CD14-positive monocyte (primary cell): ENCODE measurements around the gene MAP3K7CL. TPM values are rescaled to one million over a fixed set of nuclear protein-coding genes. Genes with fewer than 3 reads are reported as not detected.

Experiments used
- DNase-seq, 3 donors: peaks; one replicate each; pipeline ENCODE4 v3.0.0-alpha.2; 2011 to 2022
- H2AFZ ChIP-seq: 2 replicates; pipeline ENCODE4 v1.6.0; 2012; ENCODE audit warnings: mild to moderate bottlenecking, low read depth, low read length, inconsistent platforms; ENCODE audit not compliant: insufficient read depth, poor library complexity, severe bottlenecking
- H3K27ac ChIP-seq, 2 donors: 1 replicate in 1 of 2; 2 replicates in 1 of 2; pipeline ENCODE4 v1.5.1; 2012 to 2013; ENCODE audit warnings: low read length in 2 of 2, control low read depth in 1 of 2, inconsistent platforms in 1 of 2, low read depth in 1 of 2, mild to moderate bottlenecking in 1 of 2
- H3K27me3 ChIP-seq, 2 donors: one replicate each; pipeline versions ENCODE4 v1.6.0 to v1.6.1; 2011 to 2013; ENCODE audit warnings: low read length in 2 of 2; ENCODE audit not compliant: control insufficient read depth in 2 of 2, insufficient read depth in 2 of 2
- H3K36me3 ChIP-seq, 2 donors: replicated peaks in 1 of 2; 1 replicate in 1 of 2; 2 replicates in 1 of 2; pipeline versions ENCODE4 v1.5.1 to v1.6.1; 2012 to 2013; ENCODE audit warnings: low read length in 2 of 2, control low read depth in 1 of 2, inconsistent platforms in 1 of 2, mild to moderate bottlenecking in 1 of 2; ENCODE audit not compliant: insufficient read depth in 2 of 2, control insufficient read depth in 1 of 2
- H3K4me1 ChIP-seq, 2 donors: 1 replicate in 1 of 2; 2 replicates in 1 of 2; pipeline versions ENCODE4 v1.5.1 to v1.6.1; 2012 to 2013; ENCODE audit warnings: low read length in 2 of 2, control low read depth in 1 of 2, inconsistent platforms in 1 of 2, mild to moderate bottlenecking in 1 of 2, moderate library complexity in 1 of 2; ENCODE audit not compliant: insufficient read depth in 2 of 2, control insufficient read depth in 1 of 2
- H3K4me2 ChIP-seq: replicated peaks from 2 replicates; pipeline ENCODE3; 2012; ENCODE audit warnings: low read length, moderate library complexity, mild to moderate bottlenecking; ENCODE audit not compliant: poor library complexity, severe bottlenecking; ENCODE audit errors: extremely low read depth
- H3K4me3 ChIP-seq, 3 experiments: fragments of 200-600 bp in 1 of 3; sonication (generic) in 1 of 3; replicated peaks in 1 of 3; 1 replicate in 2 of 3; 2 replicates in 1 of 3; pipeline ENCODE4 v1.5.1; 2011 to 2013; ENCODE audit warnings: low read length in 3 of 3, mild to moderate bottlenecking in 3 of 3, control low read depth in 2 of 3, low read depth in 2 of 3, inconsistent platforms in 1 of 3, moderate library complexity in 1 of 3
- H3K79me2 ChIP-seq: 2 replicates; pipeline ENCODE4 v1.6.0; 2012; ENCODE audit warnings: mild to moderate bottlenecking, control low read depth, inconsistent platforms, low read length, moderate library complexity; ENCODE audit not compliant: insufficient read depth
- H3K9ac ChIP-seq: 2 replicates; pipeline ENCODE4 v1.6.0; 2017; ENCODE audit warnings: low read length, mild to moderate bottlenecking; ENCODE audit not compliant: insufficient read depth, poor library complexity, severe bottlenecking
- H3K9me3 ChIP-seq, 2 donors: replicated peaks in 1 of 2; 1 replicate in 1 of 2; 2 replicates in 1 of 2; pipeline versions ENCODE4 v1.5.1 to v1.6.1; 2012 to 2013; ENCODE audit warnings: low read length in 2 of 2, control low read depth in 1 of 2; ENCODE audit not compliant: control insufficient read depth in 1 of 2, insufficient read depth in 1 of 2
- H4K20me1 ChIP-seq: 2 replicates; pipeline ENCODE4 v1.6.0; 2012; ENCODE audit warnings: mild to moderate bottlenecking, low read length, control low read depth, moderate library complexity; ENCODE audit not compliant: insufficient read depth
- H3K27ac Mint-ChIP-seq, 7 donors: one replicate each; pipeline ENCODE4 v1.8.0; 2020; ENCODE audit warnings: mild to moderate bottlenecking in 7 of 7, mixed read lengths in 7 of 7, moderate library complexity in 6 of 7, inconsistent platforms in 2 of 7
- H3K27me3 Mint-ChIP-seq, 3 donors: one replicate each; pipeline ENCODE4 v1.8.0; 2021 to 2022; ENCODE audit warnings: low read depth in 3 of 3, mild to moderate bottlenecking in 3 of 3, mixed read lengths in 3 of 3, moderate library complexity in 3 of 3, inconsistent platforms in 1 of 3
- H3K36me3 Mint-ChIP-seq, 2 donors: one replicate each; pipeline ENCODE4 v1.8.0; 2020; ENCODE audit warnings: mixed read lengths in 2 of 2, inconsistent platforms in 1 of 2, mild to moderate bottlenecking in 1 of 2
- H3K4me1 Mint-ChIP-seq: one replicate; pipeline ENCODE4 v1.8.0; 2020; ENCODE audit warnings: mild to moderate bottlenecking, mixed read lengths
- H3K4me3 Mint-ChIP-seq, 2 donors: one replicate each; pipeline ENCODE4 v1.8.0; 2020; ENCODE audit warnings: mild to moderate bottlenecking in 2 of 2, mixed read lengths in 2 of 2, moderate library complexity in 1 of 2
- H3K9me3 Mint-ChIP-seq, 7 donors: one replicate each; pipeline ENCODE4 v1.8.0; 2020 to 2022; ENCODE audit warnings: mixed read lengths in 7 of 7, mild to moderate bottlenecking in 6 of 7, moderate library complexity in 6 of 7, inconsistent platforms in 2 of 7
- WGBS: methylation state at CpG from one replicate; pipeline ENCODE4 v1.1.5; 2013; ENCODE audit warnings: missing lambda C conversion rate; ENCODE audit not compliant: insufficient coverage; 5-methylcytosine and 5-hydroxymethylcytosine counted together
- intact Hi-C, 2 donors: fragments of 100-400 bp; cut with micrococcal nuclease; formaldehyde crosslinking; loops; one replicate each; pipeline versions ENCODE4 v1.15.0 to v1.15.1; 2023
- polyA plus RNA-seq, 3 donors: library from polyadenylated mRNA; depleted of rRNA in 1 of 3; unstranded in 2 of 3; stranded (reverse) in 1 of 3; fragments of 300-500 nt in 2 of 3; fragments of >200 nt in 1 of 3; fragmentation: Illumina TruSeq in 2 of 3; gene quantifications; 1 replicate in 2 of 3; 2 replicates in 1 of 3; pipeline ENCODE4 v1.2.3, GENCODE V29; 2012 to 2021
- TF ChIP-seq, protein P1 (sequence below): fragments of 200-600 bp; IDR thresholded peaks from one replicate; pipeline ENCODE4 v1.8.0; 2022; ENCODE audit warnings: antibody characterized with exemption, mild to moderate bottlenecking

The MAP3K7CL gene
- polyA plus RNA-seq, 3 donors: 14.6 to 15.8 (median 15.7) TPM

DNA sequence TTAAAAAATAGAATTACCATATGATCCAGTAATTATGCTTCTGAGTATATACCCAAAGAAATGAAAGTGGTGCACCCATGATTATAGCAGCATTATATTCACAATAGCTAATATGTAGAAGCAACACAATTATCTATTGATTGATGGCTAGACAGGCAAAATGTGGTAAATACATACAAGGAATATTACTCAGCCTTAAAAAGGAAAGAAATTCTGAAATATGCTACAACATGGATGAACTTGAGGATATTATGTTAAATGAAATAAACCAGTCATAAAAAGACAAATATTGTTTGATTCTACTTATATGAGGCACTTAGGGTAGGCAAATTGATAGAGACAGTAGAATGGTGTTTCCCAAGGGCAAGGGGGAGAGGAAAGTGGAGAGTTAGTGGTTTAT lies 80.8 kb downstream of the MAP3K7CL start:
- DNase-seq: no peak
- TF ChIP-seq, protein P1, sequence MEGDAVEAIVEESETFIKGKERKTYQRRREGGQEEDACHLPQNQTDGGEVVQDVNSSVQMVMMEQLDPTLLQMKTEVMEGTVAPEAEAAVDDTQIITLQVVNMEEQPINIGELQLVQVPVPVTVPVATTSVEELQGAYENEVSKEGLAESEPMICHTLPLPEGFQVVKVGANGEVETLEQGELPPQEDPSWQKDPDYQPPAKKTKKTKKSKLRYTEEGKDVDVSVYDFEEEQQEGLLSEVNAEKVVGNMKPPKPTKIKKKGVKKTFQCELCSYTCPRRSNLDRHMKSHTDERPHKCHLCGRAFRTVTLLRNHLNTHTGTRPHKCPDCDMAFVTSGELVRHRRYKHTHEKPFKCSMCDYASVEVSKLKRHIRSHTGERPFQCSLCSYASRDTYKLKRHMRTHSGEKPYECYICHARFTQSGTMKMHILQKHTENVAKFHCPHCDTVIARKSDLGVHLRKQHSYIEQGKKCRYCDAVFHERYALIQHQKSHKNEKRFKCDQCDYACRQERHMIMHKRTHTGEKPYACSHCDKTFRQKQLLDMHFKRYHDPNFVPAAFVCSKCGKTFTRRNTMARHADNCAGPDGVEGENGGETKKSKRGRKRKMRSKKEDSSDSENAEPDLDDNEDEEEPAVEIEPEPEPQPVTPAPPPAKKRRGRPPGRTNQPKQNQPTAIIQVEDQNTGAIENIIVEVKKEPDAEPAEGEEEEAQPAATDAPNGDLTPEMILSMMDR: no peak
- Histone ChIP-seq H3K9me3 (no peaks in the 10 kb centered on the region), H3K27me3 (no peaks in the 10 kb centered on the region), H3K79me2 (no peaks in the 10 kb centered on the region), H3K4me2 (no peak overlapping the region), H3K9ac (no peak overlapping the region), H2AFZ (no peak overlapping the region), H3K4me3 (no peak overlapping the region), H4K20me1 (no peaks in the 10 kb centered on the region), H3K36me3 (no peaks in the 10 kb centered on the region), H3K4me1 (peaks cover 26 to 34% of the 10 kb centered on the region in 2 donors), H3K27ac (no peak overlapping the region)
- Mint-ChIP-seq H3K9me3 (no peaks in the 10 kb centered on the region), H3K27ac (no peak overlapping the region), H3K36me3 (no peaks in the 10 kb centered on the region), H3K4me1 (peaks cover 31% of the 10 kb centered on the region), H3K27me3 (no peaks in the 10 kb centered on the region), H3K4me3 (no peak overlapping the region)
- intact Hi-C loops: loop anchor here in 1 of 2 donors (5.0 kb wide), 1 partner anchor 49 kb away; no protein-coding TSS in a partner anchor

DNA sequence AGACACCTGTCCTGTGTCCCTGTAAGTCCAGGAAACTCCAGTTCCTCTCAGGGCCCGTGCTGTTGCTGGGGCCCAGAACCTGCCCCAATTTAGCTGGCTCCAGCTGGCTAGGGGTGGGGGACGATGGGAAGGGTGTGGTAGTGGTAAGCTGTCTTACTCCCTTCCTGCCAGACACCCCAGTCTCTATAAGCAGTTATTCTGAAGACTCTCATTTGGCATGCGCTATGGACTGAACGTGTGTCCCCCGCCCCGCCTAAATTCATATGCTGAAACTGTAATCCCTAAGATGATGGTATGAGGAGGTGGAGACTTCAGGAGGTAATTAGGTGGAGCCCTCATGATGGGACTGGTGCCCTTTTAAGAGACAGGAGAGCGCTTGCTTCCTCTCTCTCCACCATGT lies 82.0 kb downstream of the MAP3K7CL start:
- intact Hi-C loops: loop anchor here in 1 of 2 donors (5.0 kb wide), 1 partner anchor 50 kb away; no protein-coding TSS in a partner anchor
- DNase-seq: no peak
- no peak overlapping the region for H2AFZ ChIP-seq
- no peak overlapping the region for H3K4me3 Mint-ChIP-seq
- no peak overlapping the region for H3K27ac ChIP-seq
- TF ChIP-seq, protein P1: no peak
- H3K9me3 ChIP-seq: no peaks in the 10 kb centered on the region
- H3K4me2 ChIP-seq: no peak overlapping the region
- H3K4me1 ChIP-seq: peaks cover 27 to 33% of the 10 kb centered on the region in 2 donors
- no peaks in the 10 kb centered on the region for H3K27me3 Mint-ChIP-seq
- H4K20me1 ChIP-seq: no peaks in the 10 kb centered on the region
- H3K27me3 ChIP-seq: no peaks in the 10 kb centered on the region
- WGBS: 83% methylated on average over 3 of the region's 7 CpGs
- H3K4me3 ChIP-seq: no peak overlapping the region
- H3K36me3 Mint-ChIP-seq: peaks cover 0 to 2% of the 10 kb centered on the region in 2 donors
- H3K4me1 Mint-ChIP-seq: peaks cover 31% of the 10 kb centered on the region
- peaks cover 0 to 2% (median 0%) of the 10 kb centered on the region in 7 donors for H3K9me3 Mint-ChIP-seq
- H3K27ac Mint-ChIP-seq: peak overlapping the region in 3 of 7 donors; percentile 13 to 41 (median 15)
- H3K9ac ChIP-seq: no peak overlapping the region
- no peaks in the 10 kb centered on the region for H3K36me3 ChIP-seq
- no peaks in the 10 kb centered on the region for H3K79me2 ChIP-seq
